K562 (cell line): ENCODE measurements around the gene HPD. TPM values are rescaled to one million over a fixed set of nuclear protein-coding genes. Genes with fewer than 3 reads are reported as not detected.
A peak's percentile ranks its signal among the peaks of the same experiment; 100 is the strongest.

Experiments used
- ATAC-seq: fragments of 200-7000 bp; cut with Tn5 transposase; 3 replicates; pipeline ENCODE4 v1.9.1; 2020; ENCODE audit warnings: moderate library complexity
- BruUV-seq: library from RNA; stranded (reverse); fragments of 400-500 nt; replicated peaks from 2 replicates; lab custom pipeline; 2021; lab: Mats Ljungman, UMichigan
- CTCF ChIA-PET: fragments of 300-600 bp; formaldehyde crosslinking; extraction: SDS; loops from one replicate; lab custom pipeline; 2021; ENCODE audit warnings: low intra/inter-chr PET ratio; lab: Yijun Ruan, JAX
- POLR2A ChIA-PET: fragments of 300-600, 350-650 bp; sonication (Branson Sonifier 250); formaldehyde crosslinking; extraction: SDS; loops from one replicate; lab custom pipeline; 2021; ENCODE audit warnings: antibody characterized with exemption, inconsistent platforms; lab: Yijun Ruan, JAX
- DNase-seq, 4 experiments: peaks; one replicate each; pipeline versions ENCODE4 v3.0.0 to v3.0.0-alpha.2; 2011 to 2018; ENCODE audit warnings: low spot score in 3 of 4, mixed read lengths in 3 of 4; ENCODE audit errors: extremely low read depth in 1 of 4
- FAIRE-seq: peaks from 2 replicates; lab custom pipeline; 2011; peaks lifted over from hg19 to GRCh38; lab: Jason Lieb, UNC
- H2AFZ ChIP-seq: 2 replicates; pipeline ENCODE4 v1.6.0; 2011; ENCODE audit warnings: low read depth, low read length, control low read depth, inconsistent platforms
- H3K27ac ChIP-seq: fragments of 200-600 bp; 3 replicates; pipeline ENCODE4 v1.8.0; 2011; ENCODE audit warnings: low read depth, mild to moderate bottlenecking, control low read depth, inconsistent platforms, low read length, moderate library complexity, mixed read lengths; ENCODE audit errors: extremely low read depth
- H3K27me3 ChIP-seq, 2 experiments: fragments of 300-600 bp in 1 of 2; 2 replicates in 1 of 2; 3 replicates in 1 of 2; pipeline versions ENCODE4 v1.6.0 to v1.8.0; 2011; ENCODE audit warnings: inconsistent platforms in 2 of 2, low read length in 2 of 2, mild to moderate bottlenecking in 1 of 2, mixed read lengths in 1 of 2, moderate library complexity in 1 of 2; ENCODE audit not compliant: control insufficient read depth in 2 of 2, insufficient read depth in 2 of 2
- H3K36me3 ChIP-seq: fragments of 300-600 bp; 3 replicates; pipeline ENCODE4 v1.8.0; 2011; ENCODE audit warnings: mild to moderate bottlenecking, low read length, inconsistent platforms; ENCODE audit not compliant: control insufficient read depth, insufficient read depth
- H3K4me1 ChIP-seq, 2 experiments: fragments of 200-600 bp in 1 of 2; replicated peaks in 1 of 2; 2 replicates in 1 of 2; 3 replicates in 1 of 2; pipeline versions ENCODE4 v1.5.1 to v1.8.0; 2011; ENCODE audit warnings: inconsistent platforms in 2 of 2, low read length in 2 of 2, mild to moderate bottlenecking in 1 of 2, mixed read lengths in 1 of 2, moderate library complexity in 1 of 2; ENCODE audit not compliant: control insufficient read depth in 2 of 2, insufficient read depth in 2 of 2
- H3K4me2 ChIP-seq: 2 replicates; pipeline ENCODE4 v1.6.1; 2011; ENCODE audit warnings: low read length, control low read depth, inconsistent platforms, mixed read lengths; ENCODE audit not compliant: insufficient read depth
- H3K4me3 ChIP-seq: fragments of 200-600 bp; sonication (generic), shearing (Covaris generic); 2 replicates; pipeline ENCODE4 v1.5.1; 2016; ENCODE audit warnings: control low read depth, inconsistent platforms
- H3K79me2 ChIP-seq: fragments of 200-600 bp; 3 replicates; pipeline ENCODE4 v1.8.0; 2011; ENCODE audit warnings: low read length, inconsistent platforms; ENCODE audit not compliant: control insufficient read depth, insufficient read depth
- H3K9ac ChIP-seq, 2 experiments: 2 replicates each; pipeline versions ENCODE4 v1.6.0 to v1.6.1; 2011; ENCODE audit warnings: low read depth in 2 of 2, low read length in 2 of 2, control low read depth in 1 of 2, inconsistent platforms in 1 of 2, mild to moderate bottlenecking in 1 of 2, mixed read lengths in 1 of 2; ENCODE audit not compliant: insufficient read depth in 1 of 2
- H3K9me1 ChIP-seq: one replicate; pipeline ENCODE4 v1.6.0; 2011; ENCODE audit warnings: inconsistent platforms, mild to moderate bottlenecking, low read length, moderate library complexity; ENCODE audit not compliant: control insufficient read depth, insufficient read depth
- H3K9me3 ChIP-seq: replicated peaks from 2 replicates; pipeline ENCODE4 v1.5.1; 2011; ENCODE audit warnings: low read depth, low read length, inconsistent platforms; ENCODE audit not compliant: control insufficient read depth, insufficient read depth
- H4K20me1 ChIP-seq: replicated peaks from 2 replicates; pipeline ENCODE4 v1.6.1; 2011; ENCODE audit warnings: low read length, inconsistent platforms, mixed read lengths; ENCODE audit not compliant: control insufficient read depth, insufficient read depth
- CBX3 ChIP-seq, 2 experiments: IDR thresholded peaks; 1 replicate in 1 of 2; 2 replicates in 1 of 2; pipeline ENCODE4 v1.6.1; 2012; ENCODE audit warnings: inconsistent platforms in 2 of 2, low read length in 2 of 2, borderline replicate concordance in 1 of 2, control low read depth in 1 of 2
- JUND ChIP-seq, 2 experiments: IDR thresholded peaks; 2 replicates in 1 of 2; 3 replicates in 1 of 2; pipeline ENCODE4 v1.6.1; 2011; ENCODE audit warnings: borderline replicate concordance in 2 of 2, low read depth in 2 of 2, low read length in 2 of 2, improper control_type of control experiment in 1 of 2, missing biosample characterization in 1 of 2, missing genetic modification characterization in 1 of 2, missing genetic modification reagents in 1 of 2
- MEF2A ChIP-seq: IDR thresholded peaks from 2 replicates; pipeline ENCODE4 v1.6.1; 2011; ENCODE audit warnings: low read depth, mild to moderate bottlenecking, low read length, moderate library complexity; ENCODE audit not compliant: control insufficient read depth
- WGBS: fragments of 100-300 bp; shearing (Covaris generic); methylation state at CpG from one replicate; pipeline ENCODE4 v1.1.6; 2016; ENCODE audit warnings: low coverage, mixed read lengths; ENCODE audit not compliant: insufficient coverage; ENCODE audit errors: missing lambda C conversion rate; 5-methylcytosine and 5-hydroxymethylcytosine counted together
- in situ Hi-C: fragments of 300-500 bp; cut with MboI; formaldehyde crosslinking; loops from 4 replicates; pipeline ENCODE4 v1.15.0; 2018; ENCODE audit warnings: inconsistent platforms, mixed read lengths
- intact Hi-C: fragments of 100-400 bp; cut with micrococcal nuclease; formaldehyde crosslinking; loops from 2 replicates; pipeline ENCODE4 v1.14.2; 2022
- polyA plus RNA-seq, 8 experiments: library from polyadenylated mRNA; depleted of rRNA in 4 of 8; stranded (reverse) in 5 of 8; unstranded in 3 of 8; fragments of >200 nt; fragmentation: Nextera tagmentation in 2 of 8; fragmentation: Illumina TruSeq in 1 of 8; extraction: Ambion mirVana in 2 of 8; extraction: Trizol in 1 of 8; gene quantifications; 2 replicates each; pipeline versions ENCODE4 v1.2.1 to v1.2.3, GENCODE V29; 2011 to 2014; ENCODE audit warnings: inconsistent platforms in 1 of 8, missing spikeins in 1 of 8
- total RNA-seq, 7 experiments: library from RNA; depleted of rRNA in 6 of 7; stranded (reverse); fragments of >200 nt in 6 of 7; fragmentation: Illumina TruSeq in 2 of 7; extraction: Trizol in 2 of 7; gene quantifications; 2 replicates each; pipeline versions ENCODE4 v1.2.1 to v1.2.3, GENCODE V29; 2011 to 2021; ENCODE audit warnings: low replicate concordance in 1 of 7
- TF ChIP-seq, protein P1 (sequence below): fragments of 250-450 bp; sonication (Bioruptor Pico); IDR thresholded peaks from 2 replicates; pipeline ENCODE4 v1.4.0; 2020; ENCODE audit warnings: mild to moderate bottlenecking, moderate library complexity
- TF ChIP-seq, protein P2 (sequence below): fragments of 150-350 bp; IDR thresholded peaks from 2 replicates; pipeline ENCODE4 v1.6.1; 2014; ENCODE audit warnings: low read depth, mild to moderate bottlenecking, low read length, borderline replicate concordance
- TF ChIP-seq, protein P3 (sequence below): IDR thresholded peaks from 3 replicates; pipeline ENCODE4 v1.6.1; 2011; ENCODE audit warnings: borderline replicate concordance, mild to moderate bottlenecking; ENCODE audit not compliant: insufficient read length, insufficient read depth

HPD gene
- total and polyA plus RNA-seq, 9 of the 15 experiments (the other 6 are each of a cell fraction or from before 2014, with no cell fraction given), result 0.06 to 0.29 (median 0.07) TPM; not detected in 4

DNA sequence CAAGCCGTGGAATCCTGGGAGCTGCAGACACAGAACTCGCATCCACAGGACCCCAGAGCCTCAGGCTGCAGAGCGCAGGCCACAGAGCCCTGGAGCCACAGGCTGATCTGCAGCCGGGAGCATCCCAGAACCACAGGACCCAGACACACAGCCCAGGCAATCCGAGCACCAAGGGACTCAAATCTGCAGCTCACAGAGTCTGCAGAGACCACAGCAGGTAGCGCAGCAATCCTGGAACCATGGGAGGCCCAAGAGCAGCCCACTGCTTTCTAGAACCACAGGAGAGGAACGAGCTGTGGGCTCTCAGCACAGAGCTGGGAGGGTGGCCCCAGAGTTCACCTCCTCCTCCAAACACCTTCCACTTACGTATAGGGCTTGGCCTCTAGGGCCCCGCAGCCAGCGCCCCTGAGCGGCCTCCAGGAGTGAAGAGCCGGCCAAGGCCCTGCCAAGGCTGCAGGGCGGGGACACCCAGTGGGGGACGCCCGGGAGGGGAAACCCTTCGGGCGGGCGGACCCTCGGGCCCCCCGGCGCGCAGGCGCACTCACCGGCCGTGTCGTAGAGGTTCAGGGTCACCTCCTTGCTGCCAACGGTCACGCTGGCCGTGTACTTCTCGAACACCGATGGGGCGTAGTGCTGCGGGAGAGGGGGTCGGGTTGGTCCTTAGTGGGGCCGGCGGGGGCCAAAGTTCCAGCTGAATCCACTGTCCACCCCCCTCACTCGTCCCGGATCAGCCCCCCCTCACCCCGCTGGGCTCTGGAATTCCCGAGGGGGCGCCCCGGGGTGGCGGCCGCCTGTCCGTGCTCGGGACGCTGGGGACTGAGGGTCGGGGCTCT is 65.8 kb downstream of the HPD start (continued):
- TF ChIP-seq, protein P1, sequence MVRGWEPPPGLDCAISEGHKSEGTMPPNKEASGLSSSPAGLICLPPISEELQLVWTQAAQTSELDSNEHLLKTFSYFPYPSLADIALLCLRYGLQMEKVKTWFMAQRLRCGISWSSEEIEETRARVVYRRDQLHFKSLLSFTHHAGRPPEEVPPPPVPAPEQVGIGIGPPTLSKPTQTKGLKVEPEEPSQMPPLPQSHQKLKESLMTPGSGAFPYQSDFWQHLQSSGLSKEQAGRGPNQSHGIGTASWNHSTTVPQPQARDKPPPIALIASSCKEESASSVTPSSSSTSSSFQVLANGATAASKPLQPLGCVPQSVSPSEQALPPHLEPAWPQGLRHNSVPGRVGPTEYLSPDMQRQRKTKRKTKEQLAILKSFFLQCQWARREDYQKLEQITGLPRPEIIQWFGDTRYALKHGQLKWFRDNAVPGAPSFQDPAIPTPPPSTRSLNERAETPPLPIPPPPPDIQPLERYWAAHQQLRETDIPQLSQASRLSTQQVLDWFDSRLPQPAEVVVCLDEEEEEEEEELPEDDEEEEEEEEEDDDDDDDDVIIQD (CRISPR knock-in tag), result no peak

DNA sequence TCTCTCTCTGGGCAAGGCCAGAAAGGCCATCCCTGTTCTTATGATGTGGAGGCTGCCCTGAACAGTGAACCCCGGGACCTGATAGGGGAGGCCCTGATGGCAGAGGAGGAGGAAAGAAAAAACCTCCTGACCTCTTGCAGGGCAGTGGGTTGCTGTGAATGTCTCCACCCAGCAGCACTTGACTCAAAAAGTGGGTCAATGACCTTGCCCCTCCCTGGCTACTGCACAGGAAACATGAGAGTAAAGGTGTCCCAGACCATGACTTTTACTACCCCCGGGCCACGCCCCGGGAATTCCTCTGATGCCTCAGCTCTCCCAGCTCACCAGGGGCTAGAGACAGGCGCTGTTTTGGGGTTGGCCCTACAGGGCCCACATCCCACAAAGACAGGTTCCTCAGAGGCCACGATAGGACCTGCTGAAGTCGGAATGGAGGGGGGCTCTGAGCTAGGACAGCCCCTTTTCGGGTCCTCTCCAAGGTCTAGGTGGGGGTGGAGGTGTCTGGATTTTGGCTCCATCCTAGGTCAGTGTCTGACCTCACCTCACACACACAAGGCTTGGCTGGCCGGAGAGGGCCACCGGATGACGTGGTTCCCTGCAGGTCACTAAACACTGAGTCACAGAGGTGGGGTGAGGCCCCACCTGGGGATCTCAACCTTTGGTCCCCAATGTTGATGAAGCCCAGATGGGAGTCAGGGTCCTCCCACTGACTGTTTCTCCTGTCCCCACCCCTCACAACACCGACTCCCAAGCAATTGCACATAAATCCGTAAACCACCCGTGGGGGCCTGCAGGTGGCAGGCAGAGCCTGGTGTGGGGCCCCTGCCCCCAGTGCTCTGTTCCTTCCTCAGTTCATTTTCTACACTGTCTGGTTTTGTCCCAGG is 66.7 kb downstream of the HPD start:
- 54% methylated on average over 14 of the region's 14 CpGs for WGBS
- peaks cover 24% of the 10 kb centered on the region for H3K79me2 ChIP-seq
- H3K4me3 ChIP-seq, result no peak overlapping the region
- peaks cover 15% of the 10 kb centered on the region; the same call in 2 of the 3 replicates for H3K36me3 ChIP-seq
- no peak overlapping the region for H2AFZ ChIP-seq
- ChIA-PET CTCF (interaction anchor here (0.9 to 5.9 kb wide), 3 partner anchors 19 to 95 kb away, joined by 4 to 73 read pairs (median 66); no protein-coding TSS in a partner anchor), POLR2A (interaction anchor here (2.2 to 9.4 kb wide), 2 partner anchors 10 to 16 kb away, joined by 10 to 194 read pairs; partner anchors contain the start of gene SETD1B)
- no TSS peak for BruUV-seq
- DNase-seq (no peak), ATAC-seq (no peak), FAIRE-seq (no peak)
- no peak overlapping the region for H3K4me2 ChIP-seq
- H4K20me1 ChIP-seq, result no peaks in the 10 kb centered on the region
- no peaks in the 10 kb centered on the region for H3K9me1 ChIP-seq
- intact Hi-C loops (loop anchor here (5.0 kb wide), 1 partner anchor 240 kb away; no protein-coding TSS in a partner anchor), in situ Hi-C loops (loop anchor here (5.0 kb wide), 2 partner anchors 100 to 240 kb away; no protein-coding TSS in a partner anchor)
- H3K27ac ChIP-seq, result no peak overlapping the region
- H3K27me3 ChIP-seq, result no peaks in the 10 kb centered on the region
- H3K4me1 ChIP-seq, result peaks cover 17 to 68% of the 10 kb centered on the region in 2 experiments
- no peaks in the 10 kb centered on the region for H3K9me3 ChIP-seq
- peak overlapping the region in 1 of 2 experiments; percentile 38; a peak in 1 of 4 replicates for H3K9ac ChIP-seq
- TF ChIP-seq, protein P2, sequence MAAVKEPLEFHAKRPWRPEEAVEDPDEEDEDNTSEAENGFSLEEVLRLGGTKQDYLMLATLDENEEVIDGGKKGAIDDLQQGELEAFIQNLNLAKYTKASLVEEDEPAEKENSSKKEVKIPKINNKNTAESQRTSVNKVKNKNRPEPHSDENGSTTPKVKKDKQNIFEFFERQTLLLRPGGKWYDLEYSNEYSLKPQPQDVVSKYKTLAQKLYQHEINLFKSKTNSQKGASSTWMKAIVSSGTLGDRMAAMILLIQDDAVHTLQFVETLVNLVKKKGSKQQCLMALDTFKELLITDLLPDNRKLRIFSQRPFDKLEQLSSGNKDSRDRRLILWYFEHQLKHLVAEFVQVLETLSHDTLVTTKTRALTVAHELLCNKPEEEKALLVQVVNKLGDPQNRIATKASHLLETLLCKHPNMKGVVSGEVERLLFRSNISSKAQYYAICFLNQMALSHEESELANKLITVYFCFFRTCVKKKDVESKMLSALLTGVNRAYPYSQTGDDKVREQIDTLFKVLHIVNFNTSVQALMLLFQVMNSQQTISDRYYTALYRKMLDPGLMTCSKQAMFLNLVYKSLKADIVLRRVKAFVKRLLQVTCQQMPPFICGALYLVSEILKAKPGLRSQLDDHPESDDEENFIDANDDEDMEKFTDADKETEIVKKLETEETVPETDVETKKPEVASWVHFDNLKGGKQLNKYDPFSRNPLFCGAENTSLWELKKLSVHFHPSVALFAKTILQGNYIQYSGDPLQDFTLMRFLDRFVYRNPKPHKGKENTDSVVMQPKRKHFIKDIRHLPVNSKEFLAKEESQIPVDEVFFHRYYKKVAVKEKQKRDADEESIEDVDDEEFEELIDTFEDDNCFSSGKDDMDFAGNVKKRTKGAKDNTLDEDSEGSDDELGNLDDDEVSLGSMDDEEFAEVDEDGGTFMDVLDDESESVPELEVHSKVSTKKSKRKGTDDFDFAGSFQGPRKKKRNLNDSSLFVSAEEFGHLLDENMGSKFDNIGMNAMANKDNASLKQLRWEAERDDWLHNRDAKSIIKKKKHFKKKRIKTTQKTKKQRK, result no peak
- TF ChIP-seq MEF2A (no peak), CBX3 (IDR thresholded peaks at IDR 0.05; ENCODE audit: borderline replicate concordance in 1 of 2, low read length in 2 of 2) (no peak), JUND (IDR thresholded peaks at IDR 0.05; ENCODE audit: borderline replicate concordance, low read depth, low read length) (no peak), JUND (tag; IDR thresholded peaks at IDR 0.05; ENCODE audit: borderline replicate concordance, low read depth, low read length) (no peak)
- TF ChIP-seq, protein P3, sequence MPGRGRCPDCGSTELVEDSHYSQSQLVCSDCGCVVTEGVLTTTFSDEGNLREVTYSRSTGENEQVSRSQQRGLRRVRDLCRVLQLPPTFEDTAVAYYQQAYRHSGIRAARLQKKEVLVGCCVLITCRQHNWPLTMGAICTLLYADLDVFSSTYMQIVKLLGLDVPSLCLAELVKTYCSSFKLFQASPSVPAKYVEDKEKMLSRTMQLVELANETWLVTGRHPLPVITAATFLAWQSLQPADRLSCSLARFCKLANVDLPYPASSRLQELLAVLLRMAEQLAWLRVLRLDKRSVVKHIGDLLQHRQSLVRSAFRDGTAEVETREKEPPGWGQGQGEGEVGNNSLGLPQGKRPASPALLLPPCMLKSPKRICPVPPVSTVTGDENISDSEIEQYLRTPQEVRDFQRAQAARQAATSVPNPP, result no peak
